HEK293 (cell line): ENCODE measurements around the gene RAD51.

Experiments used
- CTCF ChIA-PET: fragments of 350-600 bp; formaldehyde crosslinking; extraction: SDS; loops from one replicate; lab custom pipeline; 2021; ENCODE audit warnings: antibody characterized with exemption; lab: Yijun Ruan, JAX
- POLR2A ChIA-PET: fragments of 300-600 bp; formaldehyde crosslinking; extraction: SDS; loops from one replicate; lab custom pipeline; 2020; ENCODE audit warnings: antibody characterized with exemption, inconsistent platforms; lab: Yijun Ruan, JAX
- H3K27ac ChIP-seq: fragments of 200-500 bp; sonication (Bioruptor generic); 2 replicates; pipeline ENCODE4 v1.5.1; 2014; ENCODE audit warnings: low read depth, low read length, control low read depth, inconsistent platforms; ENCODE audit errors: extremely low read depth
- H3K36me3 ChIP-seq, 2 experiments: fragments of 200-500 bp in 1 of 2; sonication (Bioruptor generic) in 1 of 2; 1 replicate in 1 of 2; 2 replicates in 1 of 2; pipeline ENCODE4 v1.5.1; 2014 to 2017; ENCODE audit warnings: inconsistent platforms in 2 of 2, low read length in 2 of 2; ENCODE audit not compliant: control insufficient read depth in 2 of 2, insufficient read depth in 1 of 2
- H3K4me1 ChIP-seq: fragments of 200-500 bp; sonication (Bioruptor generic); 2 replicates; pipeline ENCODE4 v1.5.1; 2014; ENCODE audit warnings: mild to moderate bottlenecking, low read length, inconsistent platforms; ENCODE audit not compliant: control insufficient read depth, insufficient read depth
- H3K4me3 ChIP-seq: 2 replicates; pipeline ENCODE4 v1.5.1; 2011; ENCODE audit warnings: low read depth, mild to moderate bottlenecking, control low read depth, low read length, moderate library complexity
- H3K9me3 ChIP-seq: fragments of 200-500 bp; sonication (Bioruptor generic); 2 replicates; pipeline ENCODE4 v1.5.1; 2014; ENCODE audit warnings: low read depth, low read length, inconsistent platforms; ENCODE audit not compliant: control insufficient read depth, insufficient read depth
- BCL11B ChIP-seq: fragments of 450-650 bp; formaldehyde crosslinking; IDR thresholded peaks from 2 replicates; pipeline ENCODE4 v1.5.1; 2016; ENCODE audit warnings: low read depth, missing biosample characterization, missing genetic modification characterization
- CTCF ChIP-seq: fragments of 450-650 bp; formaldehyde crosslinking; IDR thresholded peaks from 2 replicates; pipeline ENCODE4 v1.5.1; 2016; ENCODE audit warnings: missing biosample characterization, missing genetic modification characterization
- GLIS2 ChIP-seq: fragments of 450-650 bp; formaldehyde crosslinking; IDR thresholded peaks from 2 replicates; pipeline ENCODE4 v1.5.1; 2016; ENCODE audit warnings: missing biosample characterization, missing genetic modification characterization
- KLF7 ChIP-seq: fragments of 450-650 bp; formaldehyde crosslinking; IDR thresholded peaks from 2 replicates; pipeline ENCODE4 v1.5.1; 2016; ENCODE audit warnings: missing biosample characterization, missing genetic modification characterization, borderline replicate concordance
- KLF8 ChIP-seq: fragments of 450-650 bp; formaldehyde crosslinking; IDR thresholded peaks from 2 replicates; pipeline ENCODE4 v1.5.1; 2016; ENCODE audit warnings: missing biosample characterization, missing genetic modification characterization
- PRDM10 ChIP-seq: fragments of 450-650 bp; formaldehyde crosslinking; IDR thresholded peaks from 2 replicates; pipeline ENCODE4 v1.5.1; 2016; ENCODE audit warnings: missing biosample characterization, missing genetic modification characterization
- REST ChIP-seq: fragments of 450-650 bp; formaldehyde crosslinking; IDR thresholded peaks from 2 replicates; pipeline ENCODE4 v1.5.1; 2016; ENCODE audit warnings: missing biosample characterization, missing genetic modification characterization
- SP7 ChIP-seq: fragments of 450-650 bp; formaldehyde crosslinking; IDR thresholded peaks from 2 replicates; pipeline ENCODE4 v1.5.1; 2016; ENCODE audit warnings: missing biosample characterization, missing genetic modification characterization
- ZIC2 ChIP-seq: fragments of 450-650 bp; formaldehyde crosslinking; IDR thresholded peaks from 2 replicates; pipeline ENCODE4 v1.5.1; 2016; ENCODE audit warnings: missing biosample characterization, missing genetic modification characterization
- ZNF2 ChIP-seq: fragments of 450-650 bp; formaldehyde crosslinking; IDR thresholded peaks from 2 replicates; pipeline ENCODE4 v1.5.1; 2016; ENCODE audit warnings: missing biosample characterization, missing genetic modification characterization
- ZNF223 ChIP-seq: fragments of 450-650 bp; formaldehyde crosslinking; IDR thresholded peaks from 2 replicates; pipeline ENCODE4 v1.5.1; 2016; ENCODE audit warnings: missing biosample characterization, missing genetic modification characterization
- ZNF266 ChIP-seq: fragments of 450-650 bp; formaldehyde crosslinking; IDR thresholded peaks from 2 replicates; pipeline ENCODE4 v1.5.1; 2016; ENCODE audit warnings: missing biosample characterization, missing genetic modification characterization, low read depth
- ZNF341 ChIP-seq: fragments of 450-650 bp; formaldehyde crosslinking; IDR thresholded peaks from 2 replicates; pipeline ENCODE4; 2016; ENCODE audit warnings: low read depth, missing biosample characterization, missing genetic modification characterization
- ZNF416 ChIP-seq: fragments of 450-650 bp; formaldehyde crosslinking; IDR thresholded peaks from 2 replicates; pipeline ENCODE4 v1.5.1; 2016; ENCODE audit warnings: missing biosample characterization, missing genetic modification characterization
- ZNF580 ChIP-seq: fragments of 450-650 bp; formaldehyde crosslinking; IDR thresholded peaks from 2 replicates; pipeline ENCODE4 v1.5.1; 2016; ENCODE audit warnings: missing biosample characterization, missing genetic modification characterization
- ZNF626 ChIP-seq: fragments of 450-650 bp; sonication (Bioruptor Pico); formaldehyde crosslinking; IDR thresholded peaks from 2 replicates; pipeline ENCODE4 v1.5.1; 2018; ENCODE audit warnings: missing biosample characterization, missing genetic modification characterization, inconsistent platforms
- ZNF701 ChIP-seq: fragments of 450-650 bp; formaldehyde crosslinking; IDR thresholded peaks from 2 replicates; pipeline ENCODE4 v1.5.1; 2016; ENCODE audit warnings: missing biosample characterization, missing genetic modification characterization
- ZNF704 ChIP-seq: fragments of 450-650 bp; formaldehyde crosslinking; IDR thresholded peaks from 2 replicates; pipeline ENCODE4 v1.5.1; 2016; ENCODE audit warnings: missing biosample characterization, missing genetic modification characterization
- ZNF747 ChIP-seq: fragments of 450-650 bp; formaldehyde crosslinking; IDR thresholded peaks from 2 replicates; pipeline ENCODE4 v1.5.1; 2016; ENCODE audit warnings: missing biosample characterization, missing genetic modification characterization
- ZSCAN16 ChIP-seq: fragments of 450-650 bp; formaldehyde crosslinking; IDR thresholded peaks from 2 replicates; pipeline ENCODE4 v1.5.1; 2016; ENCODE audit warnings: missing biosample characterization, missing genetic modification characterization
- ZSCAN30 ChIP-seq: fragments of 450-650 bp; IDR thresholded peaks from 2 replicates; pipeline ENCODE4 v1.5.1; 2018; ENCODE audit warnings: missing biosample characterization, mild to moderate bottlenecking, missing genetic modification characterization, moderate library complexity
- ZXDB ChIP-seq: fragments of 450-650 bp; formaldehyde crosslinking; IDR thresholded peaks from 2 replicates; pipeline ENCODE4 v1.5.1; 2016; ENCODE audit warnings: missing biosample characterization, missing genetic modification characterization

Gene RAD51

GRCh38 chr15:40762919-40763800 is 68.2 kb downstream of the RAD51 start (continued):
- peak; percentile 59; the same call in 1 of the 2 replicates for TF ChIP-seq PRDM10 (tag by site-specific recombination)
- peak; percentile 37; the same call in 1 of the 2 replicates for TF ChIP-seq REST (tag by site-specific recombination)
- TF ChIP-seq SP7 (tag by site-specific recombination): peak; percentile 56; the same call in 1 of the 2 replicates
- 0 out of 2 replicates have a peak, but pooled peaks have one; percentile 16 for TF ChIP-seq KLF7
- TF ChIP-seq ZNF266 (tag by site-specific recombination): no peak
- TF ChIP-seq ZNF341 (tag by site-specific recombination): peak; percentile 56

- Histone ChIP-seq H3K4me1 (peaks cover 18% of the 10 kb centered on the region), H3K4me3 (peak within 1 kb of the TSS; percentile 33), H3K9me3 (no peaks in the 10 kb centered on the region), H3K36me3 (peaks cover 0 to 9% of the 10 kb centered on the region in 2 experiments; a peak in 1 of 3 replicates), H3K27ac (peak within 1 kb of the TSS; percentile 87)
- ChIA-PET CTCF (interaction anchor here (1.0 to 3.7 kb wide), 2 partner anchors 18 to 130 kb away, joined by 4 to 18 read pairs; partner anchors contain the start of gene VPS18), POLR2A (interaction anchor here (0.6 to 1.7 kb wide), 4 partner anchors 43 to 165 kb away, joined by 3 to 8 read pairs (median 3); partner anchors contain the start of genes DLL4, DNAJC17, RAD51 and ZFYVE19)
- TF ChIP-seq ZNF701: no peak
- TF ChIP-seq CTCF (tag by site-specific recombination): peak; percentile 72
- TF ChIP-seq ZNF416 (tag by site-specific recombination): no peak
- no peak for TF ChIP-seq ZNF223 (tag by site-specific recombination)
- peak; percentile 86 for TF ChIP-seq ZIC2 (tag by site-specific recombination)
- no peak; the same call in 1 of the 2 replicates for TF ChIP-seq ZSCAN30 (tag by site-specific recombination)
- TF ChIP-seq ZNF747: no peak
- TF ChIP-seq KLF8: peak; percentile 71
- TF ChIP-seq ZNF580: 0 out of 2 replicates have a peak, but pooled peaks have one; percentile 25
- no peak for TF ChIP-seq ZNF626
- peak; percentile 51; the same call in 1 of the 2 replicates for TF ChIP-seq ZXDB (tag by site-specific recombination)
- no peak for TF ChIP-seq ZSCAN16
- TF ChIP-seq GLIS2: peak; percentile 98
- TF ChIP-seq BCL11B: no peak; the same call in 1 of the 2 replicates
- TF ChIP-seq ZNF704 (tag by site-specific recombination): no peak
- no peak; the same call in 1 of the 2 replicates for TF ChIP-seq ZNF2 (tag by site-specific recombination)
Measured at GRCh38 chr15:40763801-40764628, 69.0 kb downstream of the RAD51 start, which contains the start of gene GCHFR. TSS of gene GCHFR (plus strand) at chr15:40764068. CDS start at chr15:40764181, 113 bp downstream.
